GM12878 (cell line): ENCODE measurements around the gene MEIKIN.

Source experiments
- CHD1 ChIP-seq: IDR thresholded peaks from 2 replicates; pipeline ENCODE4 v1.6.1; 2012; ENCODE audit warnings: low read depth, low read length, improper control_type of control experiment
- EP300 ChIP-seq, 2 experiments: fragments of 150-350 bp in 1 of 2; IDR thresholded peaks; 2 replicates each; pipeline ENCODE4 v1.6.1; 2011 to 2012; ENCODE audit warnings: low read depth in 2 of 2, low read length in 2 of 2, borderline replicate concordance in 1 of 2, improper control_type of control experiment in 1 of 2, inconsistent platforms in 1 of 2; ENCODE audit not compliant: control insufficient read depth in 1 of 2
- EZH2 ChIP-seq: IDR thresholded peaks from 2 replicates; pipeline ENCODE4 v1.6.1; 2012; ENCODE audit warnings: low read depth, mild to moderate bottlenecking, control low read depth, inconsistent platforms, low read length, borderline replicate concordance; ENCODE audit not compliant: control insufficient read depth
- HCFC1 ChIP-seq: fragments of 150-350 bp; IDR thresholded peaks from 2 replicates; pipeline ENCODE4 v1.6.1; 2014; ENCODE audit warnings: low read length
- SIN3A ChIP-seq: IDR thresholded peaks from 2 replicates; pipeline ENCODE4 v1.6.1; 2012; ENCODE audit warnings: low read depth, low read length, improper control_type of control experiment
- ZNF274 ChIP-seq: IDR thresholded peaks from one replicate; pipeline ENCODE4 v1.8.0; 2011; ENCODE audit not compliant: insufficient read length, insufficient read depth
- TF ChIP-seq, protein P1 (sequence below), 3 experiments: IDR thresholded peaks in 2 of 3; conservative IDR thresholded peaks in 1 of 3; 2 replicates each; pipeline ENCODE4 v1.5.1; 2011; ENCODE audit warnings: low read depth in 3 of 3, low read length in 3 of 3, mild to moderate bottlenecking in 3 of 3, control low read depth in 2 of 3, moderate library complexity in 2 of 3, inconsistent platforms in 1 of 3, mixed read lengths in 1 of 3; ENCODE audit not compliant: control insufficient read depth in 2 of 3, insufficient read depth in 1 of 3; ENCODE audit errors: extremely low read depth in 1 of 3

DNA sequence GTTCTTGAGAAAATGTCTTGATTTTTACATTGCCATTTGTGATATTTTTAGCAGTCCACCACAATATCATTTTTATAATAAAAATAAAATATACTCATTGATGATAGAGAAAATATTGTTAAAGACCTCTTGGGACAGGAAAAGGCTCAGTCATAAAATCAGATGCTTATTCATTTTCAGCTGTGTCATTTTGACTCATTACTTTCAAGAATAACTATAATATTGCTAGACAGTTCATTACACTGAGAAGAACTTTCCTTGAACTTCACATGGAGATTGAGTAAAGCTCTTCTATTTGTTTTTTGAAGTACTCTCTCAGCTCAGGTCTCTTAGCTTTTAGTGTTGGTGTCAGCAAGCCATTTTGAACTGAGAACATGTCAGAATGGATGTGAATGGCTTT is 8.5 kb upstream of the MEIKIN start:
- TF ChIP-seq ZNF274 (no peak), EP300 (IDR thresholded peaks at IDR 0.05; ENCODE audit: borderline replicate concordance in 1 of 2, control insufficient read depth in 1 of 2, low read depth in 2 of 2, low read length in 2 of 2) (no peak), EZH2 (no peak), SIN3A (no peak), HCFC1 (no peak), CHD1 (no peak)
- TF ChIP-seq, protein P1, sequence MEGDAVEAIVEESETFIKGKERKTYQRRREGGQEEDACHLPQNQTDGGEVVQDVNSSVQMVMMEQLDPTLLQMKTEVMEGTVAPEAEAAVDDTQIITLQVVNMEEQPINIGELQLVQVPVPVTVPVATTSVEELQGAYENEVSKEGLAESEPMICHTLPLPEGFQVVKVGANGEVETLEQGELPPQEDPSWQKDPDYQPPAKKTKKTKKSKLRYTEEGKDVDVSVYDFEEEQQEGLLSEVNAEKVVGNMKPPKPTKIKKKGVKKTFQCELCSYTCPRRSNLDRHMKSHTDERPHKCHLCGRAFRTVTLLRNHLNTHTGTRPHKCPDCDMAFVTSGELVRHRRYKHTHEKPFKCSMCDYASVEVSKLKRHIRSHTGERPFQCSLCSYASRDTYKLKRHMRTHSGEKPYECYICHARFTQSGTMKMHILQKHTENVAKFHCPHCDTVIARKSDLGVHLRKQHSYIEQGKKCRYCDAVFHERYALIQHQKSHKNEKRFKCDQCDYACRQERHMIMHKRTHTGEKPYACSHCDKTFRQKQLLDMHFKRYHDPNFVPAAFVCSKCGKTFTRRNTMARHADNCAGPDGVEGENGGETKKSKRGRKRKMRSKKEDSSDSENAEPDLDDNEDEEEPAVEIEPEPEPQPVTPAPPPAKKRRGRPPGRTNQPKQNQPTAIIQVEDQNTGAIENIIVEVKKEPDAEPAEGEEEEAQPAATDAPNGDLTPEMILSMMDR (IDR thresholded peaks at IDR 0.05 in 2 of 3, conservative IDR thresholded peaks at IDR 0.05 in 1 of 3; ENCODE audit: control insufficient read depth in 2 of 3, extremely low read depth in 1 of 3, insufficient read depth in 1 of 3, low read depth in 3 of 3, low read length in 3 of 3) = no peak
